ENCODE measurements around the gene NID2. TPM values are rescaled to one million over a fixed set of nuclear protein-coding genes. Genes with fewer than 3 reads are reported as not detected.

Gene NID2
- total RNA-seq, 1 experiment from 2014 or later: 9.5 TPM

- H3K27ac Mint-ChIP-seq (ENCODE audit: unreplicated experiment): no peak overlapping the region
- ChIA-PET CTCF (no interaction called here), POLR2A (no interaction called here)
- H3K9me3 Mint-ChIP-seq (ENCODE audit: unreplicated experiment): no peaks in the 10 kb centered on the region
- no TSS peak for BruUV-seq (replicated peaks)
- H3K36me3 Mint-ChIP-seq (ENCODE audit: insufficient read depth, unreplicated experiment): no peaks in the 10 kb centered on the region
- DNase-seq: no peak
- Histone ChIP-seq H3K27me3 (replicated peaks; ENCODE audit: control insufficient read depth, insufficient read depth, low read length) (no peaks in the 10 kb centered on the region), H3K4me1 (no peaks in the 10 kb centered on the region), H3K36me3 (ENCODE audit: control insufficient read depth, insufficient read depth, low read length) (no peaks in the 10 kb centered on the region), H3K4me3 (ENCODE audit: low read depth, low read length) (no peak overlapping the region), H3K9me3 (no peaks in the 10 kb centered on the region)
- H3K27me3 Mint-ChIP-seq (ENCODE audit: insufficient read depth, unreplicated experiment): no peaks in the 10 kb centered on the region
- intact Hi-C loops (cut with micrococcal nuclease; ENCODE audit: unreplicated experiment): no loop called here
- no peaks in the 10 kb centered on the region for H3K4me1 Mint-ChIP-seq (ENCODE audit: low read depth, unreplicated experiment)
- H3K4me3 Mint-ChIP-seq (ENCODE audit: unreplicated experiment): no peak overlapping the region
- TF ChIP-seq CTCF (IDR thresholded peaks at IDR 0.05; ENCODE audit: insufficient read depth in 1 of 2, low read depth in 1 of 2, low read length in 1 of 2, severe bottlenecking in 1 of 2, unreplicated experiment in 1 of 2): no peak
Observed at GRCh38 chr14:51969852-51970540, 98.9 kb downstream of the NID2 start.

GRCh38 chr14:51967521-51967920 lies 101.3 kb downstream of the NID2 start:
- intact Hi-C loops (cut with micrococcal nuclease; ENCODE audit: unreplicated experiment): no loop called here

GRCh38 chr14:51963286-51963685 lies 105.6 kb downstream of the NID2 start:
- ChIA-PET POLR2A (no interaction called here), CTCF (no interaction called here)
- Mint-ChIP-seq H3K27ac (ENCODE audit: unreplicated experiment) (no peak overlapping the region), H3K27me3 (ENCODE audit: insufficient read depth, unreplicated experiment) (no peaks in the 10 kb centered on the region), H3K4me1 (ENCODE audit: low read depth, unreplicated experiment) (no peaks in the 10 kb centered on the region), H3K4me3 (ENCODE audit: unreplicated experiment) (no peak overlapping the region), H3K9me3 (ENCODE audit: unreplicated experiment) (peaks cover 22% of the 10 kb centered on the region), H3K36me3 (ENCODE audit: insufficient read depth, unreplicated experiment) (no peaks in the 10 kb centered on the region)
- Histone ChIP-seq H3K4me3 (ENCODE audit: low read depth, low read length) (no peak overlapping the region), H3K36me3 (ENCODE audit: control insufficient read depth, insufficient read depth, low read length) (no peaks in the 10 kb centered on the region), H3K4me1 (no peaks in the 10 kb centered on the region), H3K9me3 (no peaks in the 10 kb centered on the region), H3K27me3 (replicated peaks; ENCODE audit: control insufficient read depth, insufficient read depth, low read length) (no peaks in the 10 kb centered on the region)
- intact Hi-C loops (cut with micrococcal nuclease; ENCODE audit: unreplicated experiment): no loop called here
- no TSS peak for BruUV-seq (replicated peaks)
- no peak for DNase-seq
- TF ChIP-seq CTCF (IDR thresholded peaks at IDR 0.05; ENCODE audit: insufficient read depth in 1 of 2, low read depth in 1 of 2, low read length in 1 of 2, severe bottlenecking in 1 of 2, unreplicated experiment in 1 of 2): no peak

More at GRCh38 chr14:51967521-51967920, 101.3 kb downstream of the NID2 start:
- H3K27me3 Mint-ChIP-seq (ENCODE audit: insufficient read depth, unreplicated experiment): no peaks in the 10 kb centered on the region
- Histone ChIP-seq H3K4me1 (no peaks in the 10 kb centered on the region), H3K36me3 (ENCODE audit: control insufficient read depth, insufficient read depth, low read length) (no peaks in the 10 kb centered on the region), H3K27me3 (replicated peaks; ENCODE audit: control insufficient read depth, insufficient read depth, low read length) (no peaks in the 10 kb centered on the region), H3K4me3 (ENCODE audit: low read depth, low read length) (no peak overlapping the region), H3K9me3 (no peaks in the 10 kb centered on the region)
- ChIA-PET CTCF (no interaction called here), POLR2A (no interaction called here)
- no peak for DNase-seq
- H3K4me1 Mint-ChIP-seq (ENCODE audit: low read depth, unreplicated experiment): no peaks in the 10 kb centered on the region
- BruUV-seq (replicated peaks): no TSS peak
- no peak overlapping the region for H3K27ac Mint-ChIP-seq (ENCODE audit: unreplicated experiment)
- TF ChIP-seq CTCF (IDR thresholded peaks at IDR 0.05; ENCODE audit: insufficient read depth in 1 of 2, low read depth in 1 of 2, low read length in 1 of 2, severe bottlenecking in 1 of 2, unreplicated experiment in 1 of 2): no peak
- no peaks in the 10 kb centered on the region for H3K36me3 Mint-ChIP-seq (ENCODE audit: insufficient read depth, unreplicated experiment)
- no peaks in the 10 kb centered on the region for H3K9me3 Mint-ChIP-seq (ENCODE audit: unreplicated experiment)
- no peak overlapping the region for H3K4me3 Mint-ChIP-seq (ENCODE audit: unreplicated experiment)

Measured in Caco-2 (cell line).